Naive B cell (primary cell): ENCODE measurements around the gene EIF4B. TPM values are rescaled to one million over a fixed set of nuclear protein-coding genes. Genes with fewer than 3 reads are reported as not detected.

Source experiments
- ATAC-seq, 2 donors: fragments of 150-1000 bp; cut with Tn5 transposase; 2 replicates each; pipeline ENCODE4 v1.10.0; 2021; ENCODE audit warnings: low read depth in 2 of 2, mild to moderate bottlenecking in 2 of 2, moderate library complexity in 2 of 2
- DNase-seq: peaks from one replicate; pipeline ENCODE4 v3.0.0; 2022
- H3K27ac Mint-ChIP-seq, 6 donors: one replicate each; pipeline ENCODE4 v1.8.0; 2020 to 2022; ENCODE audit warnings: mild to moderate bottlenecking in 6 of 6, mixed read lengths in 6 of 6, moderate library complexity in 5 of 6, inconsistent platforms in 2 of 6
- H3K27me3 Mint-ChIP-seq, 3 donors: one replicate each; pipeline ENCODE4 v1.8.0; 2021 to 2022; ENCODE audit warnings: mixed read lengths in 3 of 3, mild to moderate bottlenecking in 1 of 3
- H3K36me3 Mint-ChIP-seq, 2 donors: one replicate each; pipeline ENCODE4 v1.8.0; 2020 to 2022; ENCODE audit warnings: mixed read lengths in 2 of 2, inconsistent platforms in 1 of 2, mild to moderate bottlenecking in 1 of 2
- H3K4me1 Mint-ChIP-seq, 3 donors: one replicate each; pipeline ENCODE4 v1.8.0; 2020 to 2022; ENCODE audit warnings: mixed read lengths in 3 of 3, inconsistent platforms in 1 of 3, mild to moderate bottlenecking in 1 of 3, moderate library complexity in 1 of 3
- H3K4me3 Mint-ChIP-seq, 8 donors: one replicate each; pipeline ENCODE4 v1.8.0; 2020 to 2022; ENCODE audit warnings: mild to moderate bottlenecking in 8 of 8, mixed read lengths in 8 of 8, moderate library complexity in 8 of 8, inconsistent platforms in 2 of 8
- H3K9me3 Mint-ChIP-seq, 7 donors: one replicate each; pipeline ENCODE4 v1.8.0; 2020 to 2022; ENCODE audit warnings: mixed read lengths in 7 of 7, mild to moderate bottlenecking in 5 of 7, inconsistent platforms in 2 of 7, moderate library complexity in 1 of 7
- polyA plus RNA-seq, 6 donors: library from polyadenylated mRNA; unstranded; fragments of 300-500 nt; fragmentation: Illumina TruSeq; gene quantifications; one replicate each; pipeline ENCODE4 v1.2.3, GENCODE V29; 2021; ENCODE audit warnings: low read depth in 6 of 6

Gene EIF4B
- polyA plus RNA-seq, 6 donors from 2014 or later: 69.1 to 104 (median 87.0) TPM

GRCh38 chr12:53051881-53052412 is 45.7 kb downstream of the EIF4B start:
- H3K4me1 Mint-ChIP-seq: peaks cover 12 to 15% (median 15%) of the 10 kb centered on the region in 3 donors
- no peaks in the 10 kb centered on the region for H3K9me3 Mint-ChIP-seq
- H3K4me3 Mint-ChIP-seq: peak overlapping the region in 4 of 8 donors; percentile 60 to 68 (median 64)
- H3K27ac Mint-ChIP-seq: peak overlapping the region in 1 of 6 donors; percentile 71
- H3K27me3 Mint-ChIP-seq: peaks cover 0 to under 1% (median 0%) of the 10 kb centered on the region in 3 donors
- ATAC-seq (no peak), DNase-seq (no peak)
- H3K36me3 Mint-ChIP-seq: no peaks in the 10 kb centered on the region

- Mint-ChIP-seq H3K36me3 (no peaks in the 10 kb centered on the region), H3K27ac (peak overlapping the region in 2 of 6 donors; percentile 42 to 71), H3K4me1 (peaks cover 12 to 15% (median 15%) of the 10 kb centered on the region in 3 donors), H3K4me3 (peak overlapping the region in 1 of 8 donors; percentile 65), H3K27me3 (peaks cover 2 to 4% (median 3%) of the 10 kb centered on the region in 3 donors), H3K9me3 (no peaks in the 10 kb centered on the region)
- DNase-seq (no peak), ATAC-seq (no peak)
Observed at GRCh38 chr12:53052419-53053217, 46.4 kb downstream of the EIF4B start.

GRCh38 chr12:53053218-53054111 is 47.2 kb downstream of the EIF4B start:
- peaks cover 4 to 11% (median 9%) of the 10 kb centered on the region in 3 donors for H3K27me3 Mint-ChIP-seq
- H3K9me3 Mint-ChIP-seq: no peaks in the 10 kb centered on the region
- peak overlapping the region; percentile 88 to 98 (median 96) for H3K4me3 Mint-ChIP-seq
- H3K4me1 Mint-ChIP-seq: peaks cover 12 to 15% (median 15%) of the 10 kb centered on the region in 3 donors
- peak; percentile 47 for DNase-seq
- no peaks in the 10 kb centered on the region for H3K36me3 Mint-ChIP-seq
- peak overlapping the region; percentile 79 to 96 (median 95) for H3K27ac Mint-ChIP-seq
- peak; percentile 39 to 45 for ATAC-seq

- DNase-seq (peak; percentile 92), ATAC-seq (peak; percentile 91 to 92)
- peak overlapping the region; percentile 88 to 98 (median 96) for H3K4me3 Mint-ChIP-seq
- no peaks in the 10 kb centered on the region for H3K36me3 Mint-ChIP-seq
- peaks cover 4 to 11% (median 9%) of the 10 kb centered on the region in 3 donors for H3K27me3 Mint-ChIP-seq
- H3K4me1 Mint-ChIP-seq: peaks cover 12 to 15% (median 13%) of the 10 kb centered on the region in 3 donors
- no peaks in the 10 kb centered on the region for H3K9me3 Mint-ChIP-seq
- peak overlapping the region; percentile 79 to 96 (median 95) for H3K27ac Mint-ChIP-seq
Observed at GRCh38 chr12:53054112-53054878, 48.0 kb downstream of the EIF4B start.

- H3K9me3 Mint-ChIP-seq: no peaks in the 10 kb centered on the region
- peaks cover 4 to 17% (median 9%) of the 10 kb centered on the region in 3 donors for H3K27me3 Mint-ChIP-seq
- no peak for DNase-seq
- H3K36me3 Mint-ChIP-seq: no peaks in the 10 kb centered on the region
- H3K27ac Mint-ChIP-seq: peak overlapping the region in 1 of 6 donors; percentile 46
- peaks cover 12 to 14% (median 13%) of the 10 kb centered on the region in 3 donors for H3K4me1 Mint-ChIP-seq
- no peak for ATAC-seq
- peak overlapping the region in 5 of 8 donors; percentile 26 to 96 (median 68) for H3K4me3 Mint-ChIP-seq
Observed at GRCh38 chr12:53055471-53056266, 49.4 kb downstream of the EIF4B start.

GRCh38 chr12:53056296-53056695 is 50.0 kb downstream of the EIF4B start:
- H3K36me3 Mint-ChIP-seq: no peaks in the 10 kb centered on the region
- no peaks in the 10 kb centered on the region for H3K9me3 Mint-ChIP-seq
- no peak for ATAC-seq
- peaks cover 4 to 17% (median 9%) of the 10 kb centered on the region in 3 donors for H3K27me3 Mint-ChIP-seq
- H3K4me1 Mint-ChIP-seq: peaks cover 11 to 13% (median 12%) of the 10 kb centered on the region in 3 donors
- H3K4me3 Mint-ChIP-seq: peak overlapping the region in 2 of 8 donors; percentile 3 to 23
- peak overlapping the region in 1 of 6 donors; percentile 26 for H3K27ac Mint-ChIP-seq
- DNase-seq: no peak

GRCh38 chr12:53056901-53057300 is 50.6 kb downstream of the EIF4B start:
- peaks cover 4 to 17% (median 9%) of the 10 kb centered on the region in 3 donors for H3K27me3 Mint-ChIP-seq
- peaks cover 11 to 13% (median 12%) of the 10 kb centered on the region in 3 donors for H3K4me1 Mint-ChIP-seq
- DNase-seq (no peak), ATAC-seq (no peak)
- H3K4me3 Mint-ChIP-seq: peak overlapping the region in 1 of 8 donors; percentile 23
- no peaks in the 10 kb centered on the region for H3K9me3 Mint-ChIP-seq
- no peaks in the 10 kb centered on the region for H3K36me3 Mint-ChIP-seq
- H3K27ac Mint-ChIP-seq: peak overlapping the region in 1 of 6 donors; percentile 28

- DNase-seq: no peak
- Mint-ChIP-seq H3K27me3 (peaks cover 4 to 17% (median 9%) of the 10 kb centered on the region in 3 donors), H3K4me3 (peak overlapping the region in 2 of 8 donors; percentile 3 to 60), H3K27ac (no peak overlapping the region), H3K4me1 (peaks cover 11 to 12% (median 11%) of the 10 kb centered on the region in 3 donors), H3K36me3 (no peaks in the 10 kb centered on the region), H3K9me3 (no peaks in the 10 kb centered on the region)
- ATAC-seq: no peak
Observed at GRCh38 chr12:53057816-53058500, 51.7 kb downstream of the EIF4B start.

- Mint-ChIP-seq H3K9me3 (no peaks in the 10 kb centered on the region), H3K4me3 (no peak overlapping the region), H3K27me3 (peaks cover 4 to 17% (median 9%) of the 10 kb centered on the region in 3 donors), H3K27ac (peak overlapping the region in 1 of 6 donors; percentile 76), H3K36me3 (no peaks in the 10 kb centered on the region), H3K4me1 (peaks cover 5 to 6% (median 5%) of the 10 kb centered on the region in 3 donors)
- DNase-seq (no peak), ATAC-seq (no peak)
Observed at GRCh38 chr12:53058674-53059433, 52.6 kb downstream of the EIF4B start.

GRCh38 chr12:53059434-53060063 is 53.3 kb downstream of the EIF4B start:
- DNase-seq (no peak), ATAC-seq (no peak)
- Mint-ChIP-seq H3K4me1 (peaks cover 0 to 2% (median 0%) of the 10 kb centered on the region in 3 donors), H3K27me3 (peaks cover 4 to 17% (median 9%) of the 10 kb centered on the region in 3 donors), H3K9me3 (no peaks in the 10 kb centered on the region), H3K4me3 (no peak overlapping the region), H3K36me3 (peaks cover under 1 to 2% of the 10 kb centered on the region in 2 donors), H3K27ac (no peak overlapping the region)
